Peyer's patch (tissue), 4 donors: ENCODE measurements around the gene DGCR8.

Source experiments
- CTCF ChIP-seq, 6 experiments: fragments of 450-650 bp in 4 of 6; fragments of 200-600 bp in 2 of 6; sonication (generic) in 1 of 6; IDR thresholded peaks; one replicate each; pipeline ENCODE4 v1.5.1; 2017 to 2019; ENCODE audit warnings: antibody characterized with exemption in 6 of 6, mild to moderate bottlenecking in 3 of 6, moderate library complexity in 1 of 6
- POLR2A ChIP-seq, 2 donors: fragments of 450-650 bp; IDR thresholded peaks; one replicate each; pipeline ENCODE4 v1.5.1; 2017; ENCODE audit warnings: antibody characterized with exemption in 2 of 2, mild to moderate bottlenecking in 2 of 2, moderate library complexity in 2 of 2

GRCh38 chr22:20089977-20090729 lies 10.1 kb downstream of the DGCR8 start:
- TF ChIP-seq CTCF (IDR thresholded peaks at IDR 0.05) (no peak), POLR2A (IDR thresholded peaks at IDR 0.05) (no peak)
